GM10266 (cell line): ENCODE data around the gene KRT12.

ENCODE experiments used
- DNase-seq: peaks from one replicate; pipeline ENCODE4 v3.0.0; 2012; ENCODE audit errors: extremely low spot score
- TF ChIP-seq, protein P1 (sequence below): IDR thresholded peaks from 2 replicates; pipeline ENCODE4 v1.5.1; 2012; ENCODE audit warnings: mild to moderate bottlenecking, low read depth; ENCODE audit not compliant: control insufficient read depth, insufficient read depth; ENCODE audit errors: missing control alignments

KRT12 gene

DNA sequence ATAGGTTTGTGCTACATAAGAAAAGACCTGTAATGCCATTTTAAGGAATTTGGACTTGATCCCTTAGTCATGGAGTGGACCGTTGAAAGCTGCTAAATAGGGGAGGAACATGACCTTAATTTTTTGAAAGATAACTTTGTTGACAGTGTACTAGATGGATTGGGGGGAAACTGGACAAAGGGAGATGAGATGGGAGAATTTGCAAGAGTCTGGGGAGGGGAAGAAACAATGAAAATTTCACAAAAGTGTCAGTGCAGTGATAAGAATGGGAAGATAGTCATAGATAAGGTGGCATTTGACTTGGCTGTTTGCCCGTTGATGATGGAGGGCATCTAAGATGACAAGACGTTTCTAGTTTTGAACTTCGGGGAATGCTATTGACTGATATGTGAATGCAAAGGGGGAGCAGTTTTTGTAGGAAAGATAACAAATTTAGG lies 22.3 kb downstream of the KRT12 start:
- DNase-seq: no peak
- TF ChIP-seq, protein P1, sequence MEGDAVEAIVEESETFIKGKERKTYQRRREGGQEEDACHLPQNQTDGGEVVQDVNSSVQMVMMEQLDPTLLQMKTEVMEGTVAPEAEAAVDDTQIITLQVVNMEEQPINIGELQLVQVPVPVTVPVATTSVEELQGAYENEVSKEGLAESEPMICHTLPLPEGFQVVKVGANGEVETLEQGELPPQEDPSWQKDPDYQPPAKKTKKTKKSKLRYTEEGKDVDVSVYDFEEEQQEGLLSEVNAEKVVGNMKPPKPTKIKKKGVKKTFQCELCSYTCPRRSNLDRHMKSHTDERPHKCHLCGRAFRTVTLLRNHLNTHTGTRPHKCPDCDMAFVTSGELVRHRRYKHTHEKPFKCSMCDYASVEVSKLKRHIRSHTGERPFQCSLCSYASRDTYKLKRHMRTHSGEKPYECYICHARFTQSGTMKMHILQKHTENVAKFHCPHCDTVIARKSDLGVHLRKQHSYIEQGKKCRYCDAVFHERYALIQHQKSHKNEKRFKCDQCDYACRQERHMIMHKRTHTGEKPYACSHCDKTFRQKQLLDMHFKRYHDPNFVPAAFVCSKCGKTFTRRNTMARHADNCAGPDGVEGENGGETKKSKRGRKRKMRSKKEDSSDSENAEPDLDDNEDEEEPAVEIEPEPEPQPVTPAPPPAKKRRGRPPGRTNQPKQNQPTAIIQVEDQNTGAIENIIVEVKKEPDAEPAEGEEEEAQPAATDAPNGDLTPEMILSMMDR: no peak

DNA sequence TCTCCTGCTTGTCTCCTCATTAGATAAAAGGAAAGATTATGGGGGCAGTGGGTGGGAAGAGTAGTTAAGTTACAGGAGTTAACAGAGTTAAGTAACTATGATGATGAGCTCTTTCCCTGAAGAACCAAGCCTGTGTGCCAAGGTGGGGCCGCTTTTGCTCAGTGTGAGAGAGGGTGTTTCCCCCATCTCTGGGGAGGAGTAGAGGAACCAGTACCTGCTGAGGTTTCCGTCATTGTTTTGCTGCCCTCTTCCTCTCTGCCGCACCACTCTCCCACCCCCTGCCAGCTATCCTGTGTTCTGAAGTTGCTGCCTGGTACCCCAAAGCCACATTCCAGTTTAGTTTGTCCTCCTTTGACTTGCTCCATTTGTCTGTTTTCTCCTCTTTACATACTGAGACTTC lies 23.8 kb downstream of the KRT12 start:
- no peak for DNase-seq

DNA sequence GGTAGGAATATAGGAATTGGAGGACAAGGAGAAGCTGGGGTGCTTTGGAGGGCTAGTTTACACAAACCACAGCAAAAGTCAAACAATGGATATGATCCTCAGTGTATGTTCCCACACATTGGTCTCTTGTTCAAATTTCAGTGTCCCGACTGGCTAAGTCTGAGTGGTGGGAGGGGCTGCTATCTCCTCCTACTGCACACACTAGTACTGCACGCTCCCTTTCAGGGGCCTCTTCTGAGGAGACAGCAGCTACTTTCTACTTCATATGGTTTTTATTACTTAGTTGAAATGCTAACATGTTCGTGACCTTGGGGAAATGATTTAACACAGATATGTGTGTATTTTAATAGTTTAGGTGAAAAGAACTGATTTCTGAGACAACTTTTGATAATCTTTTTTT lies 25.8 kb downstream of the KRT12 start:
- TF ChIP-seq, protein P1: no peak
- DNase-seq: no peak

More for the DNA sequence above, 23.8 kb downstream of the KRT12 start:
- TF ChIP-seq, protein P1: no peak

DNA sequence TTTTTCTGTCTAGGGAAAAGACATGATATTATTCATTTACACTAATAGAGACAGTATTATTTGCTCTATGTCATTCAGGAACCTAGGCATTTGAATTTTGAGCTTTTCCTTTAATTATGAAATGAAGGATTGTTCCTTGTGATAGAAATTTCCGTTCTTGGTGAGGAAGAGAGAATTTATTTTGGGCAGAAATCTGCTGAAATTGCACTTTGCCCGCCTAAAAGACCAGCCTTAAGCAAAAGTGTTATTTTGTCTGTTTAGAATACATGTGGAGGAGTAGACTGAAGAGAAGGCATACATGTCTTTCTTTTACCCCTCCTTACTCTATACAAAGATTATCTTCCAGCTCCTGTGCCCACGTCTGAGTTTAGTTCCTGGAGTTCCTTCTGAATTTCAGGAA lies 27.8 kb downstream of the KRT12 start:
- TF ChIP-seq, protein P1: no peak
- DNase-seq: no peak

DNA sequence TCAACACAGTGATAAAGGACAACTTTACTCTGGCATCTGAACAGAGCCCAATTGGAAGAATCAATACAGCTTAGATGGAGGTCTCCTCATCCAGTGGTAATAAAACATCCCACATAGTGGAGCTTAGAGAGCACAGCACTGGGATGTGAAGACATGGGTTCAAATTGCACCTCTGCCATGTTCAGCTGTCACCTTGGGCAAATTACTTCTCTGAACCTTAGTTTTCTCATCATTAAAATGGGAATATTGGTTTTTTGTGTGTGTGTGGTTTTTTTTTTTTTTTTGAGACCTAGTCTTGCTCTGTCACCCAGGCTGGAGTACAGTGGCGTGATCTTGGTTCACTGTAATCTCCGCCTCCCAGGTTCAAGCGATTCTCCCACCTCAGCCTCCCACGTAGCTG lies 31.0 kb downstream of the KRT12 start:
- no peak for DNase-seq
- TF ChIP-seq, protein P1: no peak

DNA sequence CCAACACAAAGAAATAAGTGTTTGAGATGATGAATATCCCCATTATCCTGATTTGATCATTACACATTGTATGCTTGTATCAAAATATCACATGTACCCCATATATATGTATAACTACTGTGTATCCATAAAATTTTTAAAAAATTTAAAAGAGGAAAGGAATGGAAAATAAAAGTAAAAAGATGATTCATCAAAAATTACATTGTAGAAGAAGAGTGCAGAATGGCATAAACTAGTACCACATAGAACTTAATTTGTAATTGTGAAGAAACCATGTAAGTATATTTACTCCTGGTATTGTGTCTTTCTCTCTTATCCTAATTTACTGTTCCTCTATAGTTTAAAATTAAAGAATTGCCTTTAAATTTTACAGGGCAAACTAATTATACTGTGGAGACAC lies 33.1 kb downstream of the KRT12 start:
- DNase-seq: no peak

DNA sequence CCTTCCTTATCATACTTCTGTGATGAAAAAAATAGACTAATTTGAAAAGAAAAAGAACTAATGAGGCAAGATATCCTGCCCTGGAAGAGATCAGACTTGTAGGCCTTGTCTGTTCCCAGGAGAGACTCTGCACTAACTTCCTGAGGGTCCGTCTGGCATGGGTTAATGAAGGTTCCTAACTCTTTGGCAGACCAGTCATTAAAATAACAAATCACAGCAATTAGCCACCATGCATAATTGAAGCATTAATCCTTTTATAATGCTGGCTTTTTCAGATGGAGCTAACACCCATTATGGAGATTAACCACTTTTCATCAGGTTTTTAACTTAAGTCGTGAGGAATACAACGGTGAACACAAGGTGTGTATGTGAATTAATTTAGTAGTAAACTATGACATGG lies 34.2 kb downstream of the KRT12 start:
- DNase-seq: no peak
- TF ChIP-seq, protein P1: no peak

More for the DNA sequence above, 33.1 kb downstream of the KRT12 start:
- TF ChIP-seq, protein P1: no peak
